GM20000 (cell line): ENCODE measurements around the gene TUBGCP2.

Experiments
- DNase-seq: peaks from one replicate; pipeline ENCODE4 v3.0.0; 2012; ENCODE audit warnings: low spot score
- TF ChIP-seq, protein P1 (sequence below): IDR thresholded peaks from 2 replicates; pipeline ENCODE4 v1.5.1; 2012; ENCODE audit warnings: mild to moderate bottlenecking, control low read depth; ENCODE audit errors: extremely low read depth, missing control alignments

Gene TUBGCP2

DNA sequence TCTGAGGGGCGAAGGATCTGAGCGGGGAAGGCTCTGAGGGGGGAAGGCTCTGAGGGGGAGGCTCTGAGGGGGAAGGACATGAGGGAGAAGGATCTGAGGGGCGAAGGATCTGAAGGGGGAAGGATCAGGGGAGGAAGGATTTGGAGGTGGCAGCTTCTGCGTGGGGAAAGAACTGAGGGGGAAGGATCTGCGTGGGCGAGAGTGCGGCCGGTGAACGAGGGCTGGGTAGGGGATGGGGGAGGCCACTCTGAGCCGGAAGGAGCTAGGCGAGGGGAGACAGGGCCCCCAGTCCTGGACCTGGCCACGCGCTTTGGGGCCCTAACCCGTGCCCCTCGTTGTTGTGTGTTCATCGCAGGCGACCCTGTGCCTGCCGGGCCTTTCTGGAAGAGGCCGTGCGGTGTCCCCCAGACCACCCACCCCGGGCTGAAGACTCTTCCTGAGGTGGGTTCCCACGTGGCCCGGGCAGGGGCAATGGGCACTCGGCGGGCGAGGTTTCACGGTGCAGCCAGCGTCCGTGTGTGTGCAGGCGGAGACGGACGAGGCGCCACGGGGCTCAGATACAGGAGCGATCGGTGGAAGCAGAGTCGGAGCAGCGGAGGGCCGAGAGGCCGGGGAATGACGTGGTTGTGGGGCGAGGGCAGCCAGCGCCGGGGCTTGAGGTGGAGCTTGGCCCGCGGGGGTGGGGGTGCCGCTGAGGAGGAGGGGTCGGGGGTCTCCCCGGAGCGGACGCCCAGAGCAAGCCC lies 26.0 kb upstream of the TUBGCP2 start:
- no peak for DNase-seq
- TF ChIP-seq, protein P1, sequence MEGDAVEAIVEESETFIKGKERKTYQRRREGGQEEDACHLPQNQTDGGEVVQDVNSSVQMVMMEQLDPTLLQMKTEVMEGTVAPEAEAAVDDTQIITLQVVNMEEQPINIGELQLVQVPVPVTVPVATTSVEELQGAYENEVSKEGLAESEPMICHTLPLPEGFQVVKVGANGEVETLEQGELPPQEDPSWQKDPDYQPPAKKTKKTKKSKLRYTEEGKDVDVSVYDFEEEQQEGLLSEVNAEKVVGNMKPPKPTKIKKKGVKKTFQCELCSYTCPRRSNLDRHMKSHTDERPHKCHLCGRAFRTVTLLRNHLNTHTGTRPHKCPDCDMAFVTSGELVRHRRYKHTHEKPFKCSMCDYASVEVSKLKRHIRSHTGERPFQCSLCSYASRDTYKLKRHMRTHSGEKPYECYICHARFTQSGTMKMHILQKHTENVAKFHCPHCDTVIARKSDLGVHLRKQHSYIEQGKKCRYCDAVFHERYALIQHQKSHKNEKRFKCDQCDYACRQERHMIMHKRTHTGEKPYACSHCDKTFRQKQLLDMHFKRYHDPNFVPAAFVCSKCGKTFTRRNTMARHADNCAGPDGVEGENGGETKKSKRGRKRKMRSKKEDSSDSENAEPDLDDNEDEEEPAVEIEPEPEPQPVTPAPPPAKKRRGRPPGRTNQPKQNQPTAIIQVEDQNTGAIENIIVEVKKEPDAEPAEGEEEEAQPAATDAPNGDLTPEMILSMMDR: no peak

DNA sequence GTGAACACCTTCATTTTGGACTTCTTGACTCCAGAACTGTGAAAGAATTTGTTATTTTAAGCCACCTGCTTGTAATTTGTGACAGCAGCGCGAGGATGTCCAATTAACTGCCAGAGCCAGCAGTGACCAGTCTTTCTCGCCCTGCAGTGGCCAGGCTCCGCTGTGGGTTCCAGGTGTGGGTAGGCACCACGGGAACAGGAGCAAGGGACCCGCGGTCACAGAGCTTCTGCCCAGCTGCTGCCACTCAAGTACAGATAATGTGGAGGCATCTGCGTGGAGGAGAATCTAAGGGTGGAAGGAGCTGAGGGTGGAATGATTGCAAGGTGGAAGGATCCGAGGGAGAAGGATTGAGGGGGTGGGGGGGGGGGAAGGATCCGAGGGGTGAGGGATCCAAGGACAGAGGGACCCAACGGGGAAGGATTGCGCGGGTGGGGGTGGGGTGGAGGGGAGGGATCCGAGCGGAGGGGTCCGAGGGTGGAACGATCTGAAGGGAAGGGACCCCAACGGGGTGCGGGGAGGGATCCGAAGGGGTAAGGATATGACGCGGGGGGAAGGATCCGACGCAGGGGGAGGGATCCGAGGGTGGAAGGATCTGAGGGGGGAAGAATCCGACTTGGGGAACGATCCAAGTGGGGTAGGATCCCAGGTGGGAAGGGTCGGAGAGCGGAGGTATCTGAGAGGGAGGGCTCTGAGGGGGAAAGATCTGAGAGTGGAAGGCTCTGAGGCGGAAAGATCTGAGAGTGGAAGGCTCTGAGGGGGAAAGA lies 24.4 kb upstream of the TUBGCP2 start:
- TF ChIP-seq, protein P1: no peak
- no peak for DNase-seq

DNA sequence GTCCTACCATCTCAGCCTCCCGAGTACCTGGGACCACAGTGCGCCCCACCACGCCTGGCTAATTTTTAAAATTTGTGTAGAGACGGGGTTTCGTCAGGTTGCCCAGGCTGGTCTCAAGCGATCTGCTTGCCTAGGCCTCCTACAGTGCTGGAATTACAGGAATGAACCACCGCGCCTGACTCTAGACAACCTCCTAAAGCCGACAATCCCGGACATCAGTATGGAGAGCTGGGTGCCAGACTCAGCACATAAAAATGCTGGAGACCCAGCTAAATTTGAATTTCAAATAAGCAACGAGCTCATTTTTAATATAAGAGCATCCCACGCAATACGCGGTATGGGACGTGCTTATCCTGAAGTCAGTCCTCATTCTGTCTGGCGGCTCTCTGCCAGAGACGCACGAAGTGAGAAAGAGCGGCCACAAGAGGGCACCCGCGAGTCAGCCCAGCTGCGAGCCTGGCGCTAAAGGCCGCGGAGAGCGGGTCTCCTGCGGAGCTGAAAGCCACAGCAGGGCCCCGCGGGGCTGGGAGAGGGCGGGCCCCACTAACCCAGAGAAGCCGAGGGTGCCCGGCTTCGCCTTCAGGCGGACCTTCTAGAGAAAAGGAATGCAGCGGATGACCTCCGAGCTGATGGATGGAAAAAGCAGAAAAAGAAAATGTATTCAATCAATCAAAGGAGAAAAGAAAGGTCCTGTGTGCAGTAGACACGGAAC lies 21.0 kb upstream of the TUBGCP2 start:
- DNase-seq: peak; percentile 93
- TF ChIP-seq, protein P1: peak; percentile 76

DNA sequence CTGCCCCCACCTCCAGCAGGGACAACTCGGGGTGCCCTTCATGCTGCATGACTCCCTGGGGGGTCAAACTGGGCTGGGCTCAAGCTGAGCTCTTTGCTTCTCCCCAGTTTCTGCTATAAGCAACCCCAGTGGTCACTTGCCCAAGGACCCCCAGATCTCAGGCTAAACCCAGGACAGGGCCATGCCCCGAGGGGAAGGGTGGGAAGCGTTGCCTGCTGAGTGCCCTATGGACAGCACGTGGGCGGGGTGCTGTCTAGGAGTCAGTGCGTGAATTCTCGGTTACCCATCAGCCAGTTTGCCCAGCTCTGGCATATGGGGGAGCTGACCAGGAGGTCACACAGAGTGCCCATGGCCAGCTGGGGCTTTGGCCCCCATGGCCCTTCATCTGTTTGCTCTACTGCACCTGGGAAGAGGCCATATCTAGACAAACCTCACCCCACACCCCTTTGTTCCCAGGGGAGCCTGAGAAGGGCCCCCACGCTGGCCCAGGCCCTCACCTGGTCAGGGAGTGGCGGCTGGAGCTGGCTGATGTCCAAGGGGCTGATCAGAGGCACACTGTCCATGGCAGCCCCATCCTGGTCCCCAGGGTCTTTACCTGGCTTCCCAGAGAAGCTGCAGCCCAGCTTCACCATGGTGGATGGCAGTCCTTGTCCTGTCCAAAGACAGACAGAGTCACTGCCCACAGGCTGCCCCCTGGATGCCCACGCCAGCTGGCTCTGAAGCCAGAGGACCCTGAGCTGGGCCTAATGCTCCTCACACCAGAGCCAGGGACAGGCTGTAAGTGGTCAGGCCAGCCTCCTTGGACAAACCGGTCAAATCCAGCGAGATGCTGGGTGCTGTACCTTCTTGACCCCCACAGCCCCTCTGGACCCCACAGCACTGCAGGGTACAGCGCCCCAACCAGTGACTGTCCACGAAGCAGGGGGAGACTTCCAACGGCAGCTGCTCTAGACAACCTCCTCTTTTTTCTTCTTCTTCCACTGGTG lies 20.0 kb upstream of the TUBGCP2 start:
- TF ChIP-seq, protein P1: no peak
- no peak for DNase-seq

DNA sequence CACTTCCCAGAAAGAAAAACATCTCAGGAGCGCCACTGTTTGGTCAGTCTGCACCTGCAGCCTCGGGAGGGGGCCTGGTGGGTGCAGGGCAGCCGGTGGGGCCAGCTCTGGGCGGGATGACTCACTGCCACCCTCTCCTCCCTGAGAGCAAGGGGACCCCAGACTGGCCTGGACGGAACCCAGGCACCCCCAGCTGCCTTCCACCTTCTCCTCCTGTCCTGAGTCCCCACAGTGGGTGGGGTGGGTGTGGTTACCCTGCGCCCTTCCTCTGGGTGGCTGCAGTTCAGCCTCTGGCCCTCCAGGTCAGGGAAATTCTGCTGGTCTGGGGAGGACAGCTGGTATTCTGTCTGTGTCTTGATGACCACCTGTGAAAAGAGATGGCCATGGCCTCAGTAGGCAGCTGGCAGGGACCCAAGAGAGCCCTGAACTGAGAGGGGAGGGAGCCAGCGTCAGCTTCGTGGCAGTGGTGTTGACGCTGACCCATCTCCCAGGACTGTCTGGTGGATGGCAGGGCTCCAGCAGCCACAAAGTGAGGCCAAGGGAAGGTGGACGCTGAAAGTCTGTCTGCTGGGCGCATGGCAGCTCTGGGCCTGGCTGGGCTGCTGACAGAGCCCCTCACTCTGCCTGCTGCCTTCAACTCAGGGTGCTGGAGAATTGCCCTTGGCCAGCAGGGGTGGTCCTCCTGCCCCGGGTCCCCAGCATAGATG lies 19.1 kb upstream of the TUBGCP2 start:
- DNase-seq: no peak
- TF ChIP-seq, protein P1: no peak
